Upper lobe of left lung (tissue), 4 donors: ENCODE results near the gene SUSD6.

Source experiments
- CTCF ChIP-seq, 6 experiments: fragments of 450-650 bp in 4 of 6; fragments of 200-600 bp in 2 of 6; sonication (generic) in 2 of 6; IDR thresholded peaks; one replicate each; pipeline ENCODE4 v1.5.1; 2016 to 2019; ENCODE audit warnings: antibody characterized with exemption in 6 of 6
- POLR2A ChIP-seq, 4 donors: fragments of 450-650 bp; IDR thresholded peaks; one replicate each; pipeline ENCODE4 v1.5.1; 2016 to 2017; ENCODE audit warnings: antibody characterized with exemption in 4 of 4, mild to moderate bottlenecking in 2 of 4
- POLR2AphosphoS5 ChIP-seq, 2 donors: sonication (generic); formaldehyde crosslinking; IDR thresholded peaks; one replicate each; pipeline ENCODE4 v1.5.1; 2017; ENCODE audit warnings: antibody characterized with exemption in 2 of 2

GRCh38 chr14:69561893-69562292, 49.5 kb upstream of the SUSD6 start:
- TF ChIP-seq CTCF (IDR thresholded peaks at IDR 0.05) = no peak
- no peak for TF ChIP-seq POLR2A (IDR thresholded peaks at IDR 0.05)
- TF ChIP-seq POLR2AphosphoS5 (IDR thresholded peaks at IDR 0.05) = no peak
